Measurements from ENCODE around the gene GNL3.
A peak's percentile ranks its signal among the peaks of the same experiment; 100 is the strongest.
"Not testable (repeated sequence)": the region's sequence is repeated elsewhere in the genome, so short reads cannot be mapped to it uniquely, and the experiment has no call there.

GNL3 gene

DNA sequence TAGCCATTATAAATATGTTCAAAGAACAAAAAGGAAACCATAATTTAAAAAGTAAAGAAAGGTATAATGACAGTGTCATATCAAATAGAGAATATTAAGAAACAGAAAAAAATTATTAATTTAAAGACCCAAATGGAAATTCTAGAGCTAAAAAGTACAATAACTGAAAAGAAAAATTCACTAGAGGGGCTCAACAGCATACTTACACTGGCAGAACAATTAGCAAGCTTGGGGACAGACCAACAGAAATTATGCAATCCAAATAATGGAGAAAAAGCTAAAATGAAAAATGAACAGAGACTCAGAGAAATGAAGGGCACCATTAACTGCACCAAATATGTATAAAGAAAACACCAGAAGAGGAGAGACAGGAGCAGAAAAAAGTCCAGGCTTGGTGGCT, 33.8 kb downstream of the GNL3 start:
- no peak for DNase-seq (ENCODE audit: low read depth, low spot score)

DNA sequence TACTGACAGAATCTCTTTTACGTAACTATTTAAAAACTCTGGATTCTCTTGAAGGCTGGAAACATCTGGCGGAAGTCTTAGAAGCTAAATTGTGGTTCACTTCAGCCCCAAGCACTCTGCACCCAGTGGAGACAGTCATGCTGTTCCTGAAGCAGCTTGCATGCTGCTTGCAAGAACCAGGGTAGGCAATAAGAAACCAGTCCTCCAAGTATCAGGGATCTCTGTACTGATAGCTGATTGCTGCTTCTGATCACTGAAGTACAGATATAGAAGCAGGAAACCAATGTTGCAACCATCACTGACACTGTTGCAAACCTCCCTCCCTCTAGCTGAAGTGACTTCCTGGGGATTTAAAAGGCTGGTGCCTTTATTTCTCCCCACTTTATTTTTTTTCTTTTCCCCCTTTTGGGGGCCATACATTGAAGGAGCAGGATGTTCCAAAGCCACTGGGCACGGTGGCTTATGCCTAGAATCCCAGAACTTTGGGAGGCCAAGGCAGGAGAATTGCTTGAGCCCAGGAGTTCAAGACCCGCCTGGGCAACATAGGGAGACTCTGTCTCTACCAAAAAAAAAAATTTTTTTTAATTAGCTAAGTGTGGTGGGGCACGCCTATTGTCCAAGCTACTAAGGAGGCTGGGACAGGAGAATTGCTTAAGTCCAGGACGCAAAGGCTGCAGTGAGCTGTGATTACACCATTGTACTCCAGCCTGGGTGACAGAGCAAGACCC, 35.3 kb downstream of the GNL3 start:
- DNase-seq (ENCODE audit: low read depth, low spot score), result no peak

GRCh38 chr3:52721730-52722008, 35.8 kb downstream of the GNL3 start:
- DNase-seq (ENCODE audit: low read depth, low spot score), result no peak

- no peak for DNase-seq (ENCODE audit: low read depth, low spot score)
These were observed 36.7 kb downstream of the GNL3 start for GRCh38 chr3:52722491-52722890.

DNA sequence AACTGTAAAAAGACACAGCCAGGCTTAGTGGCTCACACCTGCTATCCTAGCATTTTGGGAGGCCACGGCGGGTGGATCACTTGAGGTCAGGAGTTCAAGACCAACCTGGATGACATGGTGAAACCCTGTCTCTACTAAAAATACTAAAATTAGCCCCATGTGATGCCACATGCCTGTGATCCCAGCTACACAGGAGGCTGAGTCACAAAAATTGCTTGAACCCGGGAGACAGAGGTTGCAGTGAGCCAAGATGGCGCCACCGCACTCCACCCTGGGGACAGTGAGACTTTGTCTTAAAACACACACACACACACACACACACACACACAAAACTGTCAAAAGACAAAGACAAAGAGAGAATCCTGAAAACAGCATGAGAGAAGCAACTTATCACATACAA, 38.1 kb downstream of the GNL3 start:
- DNase-seq (ENCODE audit: low read depth, low spot score), result no peak

- DNase-seq (ENCODE audit: low read depth, low spot score), result no peak
These were observed 38.7 kb downstream of the GNL3 start for GRCh38 chr3:52724511-52724910.

DNA sequence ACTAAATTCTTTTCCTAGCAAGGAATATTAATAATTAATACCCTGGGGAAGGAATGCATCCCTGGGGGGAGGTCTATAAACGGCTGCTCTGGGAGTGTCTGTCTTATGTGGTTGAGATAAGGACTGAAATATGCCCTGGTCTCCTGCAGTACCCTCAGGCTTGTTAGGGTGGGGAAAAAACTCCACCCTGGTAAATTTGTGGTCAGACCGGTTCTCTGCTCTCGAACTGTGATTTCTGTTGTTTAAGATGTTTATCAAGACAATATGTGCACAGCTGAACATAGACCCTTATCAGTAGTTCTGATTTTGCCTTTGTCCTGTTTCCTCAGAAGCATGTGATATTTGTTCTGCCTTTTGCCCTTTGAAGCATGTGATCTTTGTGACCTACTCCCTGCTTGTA, 42.9 kb downstream of the GNL3 start:
- DNase-seq (ENCODE audit: low read depth, low spot score), result not testable (repeated sequence)

GRCh38 chr3:52730681-52731080, 44.8 kb downstream of the GNL3 start:
- DNase-seq (ENCODE audit: low read depth, low spot score), result no peak

GRCh38 chr3:52731590-52731989, 45.8 kb downstream of the GNL3 start:
- DNase-seq (ENCODE audit: low read depth, low spot score), result no peak

DNA sequence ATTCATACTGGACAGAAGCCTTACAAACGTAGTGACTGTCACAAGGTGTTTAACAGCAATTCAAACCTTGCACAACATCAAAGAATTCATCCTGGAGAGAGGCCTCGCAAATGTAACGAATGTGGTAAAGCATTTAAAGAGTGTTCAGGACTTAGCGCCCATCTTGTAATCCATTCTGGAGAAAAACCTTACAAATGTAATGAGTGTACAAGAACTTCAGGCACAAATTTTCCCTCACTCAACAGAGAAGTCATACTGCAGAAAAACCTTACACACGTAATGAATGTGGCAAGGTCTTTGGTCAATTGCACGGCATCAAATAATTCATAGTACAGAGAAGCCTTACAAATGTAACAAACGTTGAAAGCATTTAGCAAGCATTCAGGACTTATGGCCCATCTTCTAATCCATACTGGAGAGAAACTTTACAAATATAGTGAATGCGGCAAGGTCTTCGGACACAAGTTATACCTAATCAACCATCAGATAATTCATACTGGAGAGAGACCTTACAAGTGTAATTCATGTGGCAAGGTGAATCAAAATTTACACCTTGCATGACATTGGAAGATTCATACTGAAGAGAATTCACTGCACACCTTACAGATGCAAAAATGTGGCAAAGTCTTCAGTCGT, 47.5 kb downstream of the GNL3 start:
- no peak for DNase-seq (ENCODE audit: low read depth, low spot score)

DNA sequence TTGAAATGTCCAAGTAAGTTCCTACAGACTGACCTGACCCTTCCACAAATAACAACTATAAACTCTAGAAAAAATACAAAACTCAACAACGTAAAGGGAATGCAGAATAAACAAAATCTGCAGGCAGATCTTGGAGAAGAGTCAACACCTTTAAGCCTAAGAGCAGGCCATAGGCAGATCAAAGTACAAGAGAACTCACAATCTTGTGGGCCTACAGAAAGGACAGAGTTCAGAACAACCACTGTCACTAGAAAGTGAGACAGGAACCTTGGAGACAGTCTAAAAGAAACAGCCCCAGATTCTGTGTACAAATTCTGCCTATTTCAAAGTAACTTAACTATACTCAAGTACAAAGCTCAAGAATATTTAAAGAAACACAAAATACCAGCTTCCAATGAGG, 53.9 kb downstream of the GNL3 start:
- DNase-seq (ENCODE audit: low read depth, low spot score), result no peak

GRCh38 chr3:52742418-52743041, 56.7 kb downstream of the GNL3 start:
- DNase-seq (ENCODE audit: low read depth, low spot score), result peak; percentile 59

- DNase-seq (ENCODE audit: low read depth, low spot score), result no peak
These were observed 57.3 kb downstream of the GNL3 start for GRCh38 chr3:52743152-52743551.

DNA sequence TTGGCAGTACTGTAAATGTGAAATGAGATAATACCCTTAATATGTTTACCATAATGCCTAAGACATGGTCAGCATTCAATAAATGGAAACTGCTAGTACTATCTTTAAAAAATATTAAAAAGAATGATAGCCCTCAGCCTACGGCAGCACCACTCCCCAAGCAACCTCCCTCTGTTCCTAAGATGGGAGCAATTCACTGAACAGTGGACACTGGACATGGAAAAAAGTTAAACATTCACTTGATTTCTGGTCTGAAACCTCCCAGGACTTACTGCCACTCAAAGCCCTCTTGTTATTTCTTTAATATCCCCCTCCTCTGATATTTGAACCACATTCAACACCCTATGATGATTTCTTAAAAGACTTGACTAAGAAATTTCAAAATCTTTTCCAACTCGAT, 57.9 kb downstream of the GNL3 start:
- no peak for DNase-seq (ENCODE audit: low read depth, low spot score)
